Measurements from ENCODE around the gene STAT4.
A peak's percentile ranks its signal among the peaks of the same experiment; 100 is the strongest.

STAT4 gene

GRCh38 chr2:191037351-191037750, 113.4 kb downstream of the STAT4 start:
- in situ Hi-C loops (cut with HindIII; ENCODE audit: low pct_ligation_motif_present, low pct_unique_long_range_greater_than_20kb, low sequenced_read_pairs), result no loop called here

GRCh38 chr2:191036363-191036762, 114.4 kb downstream of the STAT4 start:
- in situ Hi-C loops (cut with HindIII; ENCODE audit: low pct_ligation_motif_present, low pct_unique_long_range_greater_than_20kb, low sequenced_read_pairs), result no loop called here
- no peak for DNase-seq

More at GRCh38 chr2:191037351-191037750, 113.4 kb downstream of the STAT4 start:
- DNase-seq, result no peak

GRCh38 chr2:191032588-191033429, 118.0 kb downstream of the STAT4 start:
- in situ Hi-C loops (cut with HindIII; ENCODE audit: low pct_ligation_motif_present, low pct_unique_long_range_greater_than_20kb, low sequenced_read_pairs), result no loop called here
- DNase-seq, result no peak

GRCh38 chr2:191031256-191031655, 119.5 kb downstream of the STAT4 start:
- in situ Hi-C loops (cut with HindIII; ENCODE audit: low pct_ligation_motif_present, low pct_unique_long_range_greater_than_20kb, low sequenced_read_pairs), result no loop called here
- DNase-seq, result no peak

- DNase-seq, result peak; percentile 70
- in situ Hi-C loops (cut with HindIII; ENCODE audit: low pct_ligation_motif_present, low pct_unique_long_range_greater_than_20kb, low sequenced_read_pairs), result no loop called here
Measured at GRCh38 chr2:191030521-191031154, 120.2 kb downstream of the STAT4 start.

- no peak for DNase-seq
- in situ Hi-C loops (cut with HindIII; ENCODE audit: low pct_ligation_motif_present, low pct_unique_long_range_greater_than_20kb, low sequenced_read_pairs), result no loop called here
Measured at GRCh38 chr2:191029280-191029950, 121.4 kb downstream of the STAT4 start.

GRCh38 chr2:191026377-191026776, 124.4 kb downstream of the STAT4 start:
- in situ Hi-C loops (cut with HindIII; ENCODE audit: low pct_ligation_motif_present, low pct_unique_long_range_greater_than_20kb, low sequenced_read_pairs), result no loop called here
- no peak for DNase-seq

- DNase-seq, result no peak
- in situ Hi-C loops (cut with HindIII; ENCODE audit: low pct_ligation_motif_present, low pct_unique_long_range_greater_than_20kb, low sequenced_read_pairs), result no loop called here
Measured at GRCh38 chr2:191025135-191025534, 125.7 kb downstream of the STAT4 start.

GRCh38 chr2:191023235-191023679, 127.5 kb downstream of the STAT4 start:
- DNase-seq, result no peak
- in situ Hi-C loops (cut with HindIII; ENCODE audit: low pct_ligation_motif_present, low pct_unique_long_range_greater_than_20kb, low sequenced_read_pairs), result no loop called here

GRCh38 chr2:191020742-191021381, 129.9 kb downstream of the STAT4 start:
- peak; percentile 64 for DNase-seq
- in situ Hi-C loops (cut with HindIII; ENCODE audit: low pct_ligation_motif_present, low pct_unique_long_range_greater_than_20kb, low sequenced_read_pairs), result no loop called here

GRCh38 chr2:191020221-191020741, 130.5 kb downstream of the STAT4 start:
- DNase-seq, result peak; percentile 97
- in situ Hi-C loops (cut with HindIII; ENCODE audit: low pct_ligation_motif_present, low pct_unique_long_range_greater_than_20kb, low sequenced_read_pairs), result no loop called here

- in situ Hi-C loops (cut with HindIII; ENCODE audit: low pct_ligation_motif_present, low pct_unique_long_range_greater_than_20kb, low sequenced_read_pairs), result no loop called here
- peak; percentile 39 for DNase-seq
Measured at GRCh38 chr2:191019376-191019775, 131.4 kb downstream of the STAT4 start.

- in situ Hi-C loops (cut with HindIII; ENCODE audit: low pct_ligation_motif_present, low pct_unique_long_range_greater_than_20kb, low sequenced_read_pairs), result no loop called here
- peak; percentile 94 for DNase-seq
Measured at GRCh38 chr2:191018643-191019119, 132.1 kb downstream of the STAT4 start.

- in situ Hi-C loops (cut with HindIII; ENCODE audit: low pct_ligation_motif_present, low pct_unique_long_range_greater_than_20kb, low sequenced_read_pairs), result no loop called here
- peak; percentile 51 for DNase-seq
Measured at GRCh38 chr2:191018048-191018447, 132.7 kb downstream of the STAT4 start.

- no peak for DNase-seq
- in situ Hi-C loops (cut with HindIII; ENCODE audit: low pct_ligation_motif_present, low pct_unique_long_range_greater_than_20kb, low sequenced_read_pairs), result no loop called here
Measured at GRCh38 chr2:191015831-191016230, 135.0 kb downstream of the STAT4 start.

- DNase-seq, result no peak
- in situ Hi-C loops (cut with HindIII; ENCODE audit: low pct_ligation_motif_present, low pct_unique_long_range_greater_than_20kb, low sequenced_read_pairs), result no loop called here
Measured at GRCh38 chr2:191015239-191015638, 135.6 kb downstream of the STAT4 start.

GRCh38 chr2:191014653-191015020, 136.2 kb downstream of the STAT4 start:
- DNase-seq, result no peak
- in situ Hi-C loops (cut with HindIII; ENCODE audit: low pct_ligation_motif_present, low pct_unique_long_range_greater_than_20kb, low sequenced_read_pairs), result no loop called here

GRCh38 chr2:191013932-191014652, 136.7 kb downstream of the STAT4 start, which contains the start of gene STAT1:
Gene STAT1 (minus strand): TSS chr2:191014171. CDS start chr2:191010003, 4,168 bp downstream.
- in situ Hi-C loops (cut with HindIII; ENCODE audit: low pct_ligation_motif_present, low pct_unique_long_range_greater_than_20kb, low sequenced_read_pairs), result no loop called here

More at GRCh38 chr2:191013932-191014652, 136.7 kb downstream of the STAT4 start, which contains the start of gene STAT1:
- DNase-seq, result peak; percentile 93

Measured in ACHN (cell line).